GM23248 (cell line): ENCODE results near the gene TSPAN5.

Source experiments
- EZH2 ChIP-seq: fragments of 200-600 bp; sonication (generic); IDR thresholded peaks from 2 replicates; pipeline ENCODE4 v1.6.1; 2018; ENCODE audit warnings: antibody characterized with exemption, mild to moderate bottlenecking; ENCODE audit not compliant: insufficient read depth, poor library complexity, severe bottlenecking
- EZH2phosphoT487 ChIP-seq: fragments of 200-600 bp; sonication (generic); IDR thresholded peaks from 2 replicates; pipeline ENCODE4 v1.6.1; 2018; ENCODE audit warnings: antibody characterized with exemption, moderate library complexity, mild to moderate bottlenecking, low read depth; ENCODE audit not compliant: insufficient read depth

DNA sequence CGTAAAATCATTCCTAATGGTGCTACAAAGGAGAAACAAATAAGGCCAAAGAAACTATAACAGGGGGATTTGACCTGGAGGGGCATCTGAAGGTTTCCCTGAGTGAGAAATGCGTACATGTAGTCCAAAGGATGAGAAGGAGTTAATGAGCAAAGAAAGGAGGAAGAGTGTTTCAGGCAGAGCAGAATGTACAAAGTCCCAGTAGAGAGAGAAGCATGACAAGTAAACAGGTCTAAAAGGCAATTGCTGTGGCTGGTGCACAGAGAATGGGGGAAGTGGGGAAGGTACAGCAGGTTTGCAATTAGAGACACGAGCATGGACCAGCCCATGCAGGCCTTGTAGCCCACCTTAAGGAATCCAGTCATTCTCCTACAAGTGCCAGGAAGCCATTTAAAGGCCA is 145.5 kb downstream of the TSPAN5 start:
- TF ChIP-seq EZH2 (no peak), EZH2phosphoT487 (no peak)
